COR-L47 (cell line): ENCODE measurements around the gene C11orf86.
"Not testable (repeated sequence)": the region's sequence is repeated elsewhere in the genome, so short reads cannot be mapped to it uniquely, and the experiment has no call there.

ENCODE experiments used
- DNase-seq: peaks from one replicate; lab custom pipeline; 2025; lab: John Stamatoyannopoulos, UW

The C11orf86 gene

GRCh38 chr11:66974724-66975404, at the start of gene C11orf86:
Gene C11orf86 (plus strand): TSS chr11:66975304. CDS start chr11:66975363, 59 bp downstream.
- no peak for DNase-seq

GRCh38 chr11:66929753-66930152, 45.4 kb upstream of the C11orf86 start:
- no peak for DNase-seq

GRCh38 chr11:66932543-66932942, 42.6 kb upstream of the C11orf86 start:
- no peak for DNase-seq

GRCh38 chr11:66933531-66933930, 41.6 kb upstream of the C11orf86 start:
- no peak for DNase-seq

- no peak for DNase-seq
Measured at GRCh38 chr11:66934950-66935779, 39.9 kb upstream of the C11orf86 start.

- DNase-seq, result no peak
Measured at GRCh38 chr11:66936311-66936711, 38.8 kb upstream of the C11orf86 start.

- no peak for DNase-seq
Measured at GRCh38 chr11:66937193-66937733, 37.8 kb upstream of the C11orf86 start.

GRCh38 chr11:66938582-66939135, 36.4 kb upstream of the C11orf86 start:
- no peak for DNase-seq

GRCh38 chr11:66950112-66950535, 25.0 kb upstream of the C11orf86 start:
- DNase-seq, result no peak

- DNase-seq, result no peak
Measured at GRCh38 chr11:66951135-66951534, 24.0 kb upstream of the C11orf86 start.

- DNase-seq, result peak; percentile 62
Measured at GRCh38 chr11:66951927-66952337, 23.2 kb upstream of the C11orf86 start.

GRCh38 chr11:66953081-66953833, 21.8 kb upstream of the C11orf86 start:
- DNase-seq, result no peak

GRCh38 chr11:66956689-66957290, 18.3 kb upstream of the C11orf86 start:
- no peak for DNase-seq

- DNase-seq, result peak; percentile 55
Measured at GRCh38 chr11:66957971-66958231, 17.2 kb upstream of the C11orf86 start.

- peak; percentile 100 for DNase-seq
Measured at GRCh38 chr11:66958232-66958955, 16.7 kb upstream of the C11orf86 start, which contains the start of gene PC. Gene PC (minus strand): TSS chr11:66958383. CDS start chr11:66872159, 86,224 bp downstream.

GRCh38 chr11:66958956-66959274, 16.2 kb upstream of the C11orf86 start:
- DNase-seq, result no peak

- not testable (repeated sequence) for DNase-seq
Measured at GRCh38 chr11:66961691-66962213, 13.4 kb upstream of the C11orf86 start.

GRCh38 chr11:66962247-66962646, 12.9 kb upstream of the C11orf86 start:
- DNase-seq, result no peak

GRCh38 chr11:66962801-66963200, 12.3 kb upstream of the C11orf86 start:
- DNase-seq, result no peak

GRCh38 chr11:66964495-66964894, 10.6 kb upstream of the C11orf86 start:
- no peak for DNase-seq

GRCh38 chr11:66966351-66966750, 8.8 kb upstream of the C11orf86 start:
- no peak for DNase-seq
